ENCODE results near the gene IL10RA.
"Not testable (repeated sequence)": the region's sequence is repeated elsewhere in the genome, so short reads cannot be mapped to it uniquely, and the experiment has no call there.

Gene IL10RA

DNA sequence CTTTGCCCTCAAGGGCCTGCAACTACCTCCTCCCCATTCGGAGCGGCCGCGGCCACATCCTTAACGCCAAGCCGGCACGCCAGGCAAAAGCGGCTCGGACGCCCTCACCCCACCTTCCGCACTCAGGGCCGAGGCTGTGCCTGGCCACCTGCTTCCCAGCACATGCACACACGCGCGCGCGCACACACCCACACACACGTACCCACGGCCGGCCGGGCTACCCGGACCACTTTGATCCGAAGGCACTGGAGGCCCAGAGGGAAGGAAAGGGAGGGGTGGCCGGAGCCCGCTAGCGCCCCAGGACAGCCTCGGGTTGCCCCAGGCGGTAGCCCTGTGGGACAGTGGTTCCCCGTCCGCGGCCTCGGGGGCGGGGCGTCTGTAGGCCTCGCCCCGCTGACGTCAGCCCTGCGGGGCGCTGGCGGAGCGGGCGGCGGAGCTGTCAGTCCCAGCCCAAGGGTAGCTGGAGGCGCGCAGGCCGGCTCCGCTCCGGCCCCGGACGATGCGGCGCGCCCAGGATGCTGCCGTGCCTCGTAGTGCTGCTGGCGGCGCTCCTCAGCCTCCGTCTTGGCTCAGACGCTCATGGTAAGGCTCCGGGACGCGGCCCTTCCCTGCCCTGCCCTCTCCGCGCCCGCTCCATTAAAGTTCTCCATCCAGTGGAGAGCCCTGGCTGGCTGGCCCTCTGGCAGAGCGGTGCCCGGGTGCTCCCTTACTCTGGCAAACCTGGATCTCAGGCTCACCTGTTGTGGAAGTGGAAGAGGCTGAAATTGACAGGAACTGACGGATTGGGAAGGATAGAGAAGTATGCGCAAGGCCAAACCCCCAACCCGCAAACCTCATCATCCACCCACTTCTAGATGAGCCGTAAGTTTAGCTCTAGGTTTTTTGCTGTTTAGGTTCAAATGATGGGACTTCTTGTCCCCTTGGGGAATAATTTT is at the start of gene IL10RA:
IL10RA (plus strand) TSS at position 442 of the 935 bp plus-strand sequence; CDS start at position 516, 74 bp downstream.
- DNase-seq: peak; percentile 56

DNA sequence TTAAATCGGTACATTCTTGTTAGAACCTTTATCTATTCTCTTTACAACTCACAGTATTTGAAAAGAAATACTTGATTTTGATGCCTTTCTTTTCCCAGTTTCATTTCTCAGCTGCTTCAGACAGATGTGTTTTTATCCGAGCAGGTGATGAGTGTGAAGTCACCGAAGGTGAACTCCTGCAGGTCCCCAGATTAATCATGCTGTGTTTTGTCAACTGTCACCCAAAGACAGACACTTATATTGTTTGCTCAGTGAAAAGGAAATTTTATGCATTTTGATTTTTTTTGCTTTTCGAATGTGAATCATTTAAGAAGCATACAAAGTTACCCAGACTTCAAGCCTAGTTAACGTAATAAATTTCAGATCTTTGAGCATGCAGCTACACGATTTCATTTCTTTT is 49.2 kb upstream of the IL10RA start:
- DNase-seq: peak; percentile 39

DNA sequence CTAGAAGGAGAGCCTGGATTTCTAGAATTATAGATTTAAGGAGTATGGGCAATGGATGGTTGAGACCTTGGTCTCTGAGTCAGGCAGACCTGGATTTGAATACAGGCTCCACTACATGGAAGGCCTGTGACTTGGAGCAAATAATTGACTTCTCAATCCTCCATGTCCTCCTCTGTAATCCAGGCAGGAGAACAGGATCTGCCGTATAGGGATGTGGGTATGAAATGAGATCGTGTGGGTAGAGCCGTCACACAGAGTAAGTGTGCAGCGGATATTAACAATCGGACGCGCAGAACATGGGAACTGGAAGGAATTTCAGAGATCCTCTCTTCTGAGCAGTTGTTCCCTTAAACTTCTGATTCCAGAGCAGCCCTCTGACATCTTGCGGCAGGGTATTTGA is 45.5 kb upstream of the IL10RA start:
- DNase-seq: no peak

DNA sequence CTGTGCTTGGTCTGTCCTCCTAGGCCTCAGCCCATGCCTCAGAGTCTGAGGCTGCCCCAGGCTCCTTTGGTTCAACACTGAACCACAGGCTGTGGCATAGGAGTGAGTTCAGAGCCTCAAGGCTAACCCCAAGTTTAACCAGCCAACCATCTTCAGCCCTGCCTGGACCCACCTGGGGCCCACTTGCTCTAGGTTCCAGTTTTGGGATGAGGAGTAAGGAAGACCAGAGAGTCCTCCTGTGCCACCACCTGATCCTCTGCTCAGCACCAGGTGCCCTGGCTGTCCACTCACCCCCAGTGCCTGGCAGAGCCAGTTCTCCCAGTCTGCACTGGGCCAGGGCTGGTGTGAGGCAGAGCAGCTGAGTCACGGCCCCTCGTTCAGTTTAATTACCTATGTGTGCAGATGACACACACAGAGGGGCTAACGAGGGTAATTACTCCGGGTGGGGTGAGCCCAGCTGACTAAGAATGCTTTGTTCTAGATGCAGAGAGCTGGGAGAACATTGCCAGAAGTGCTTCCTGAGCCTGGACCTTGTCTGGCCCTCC is 45.0 kb upstream of the IL10RA start:
- no peak for DNase-seq

DNA sequence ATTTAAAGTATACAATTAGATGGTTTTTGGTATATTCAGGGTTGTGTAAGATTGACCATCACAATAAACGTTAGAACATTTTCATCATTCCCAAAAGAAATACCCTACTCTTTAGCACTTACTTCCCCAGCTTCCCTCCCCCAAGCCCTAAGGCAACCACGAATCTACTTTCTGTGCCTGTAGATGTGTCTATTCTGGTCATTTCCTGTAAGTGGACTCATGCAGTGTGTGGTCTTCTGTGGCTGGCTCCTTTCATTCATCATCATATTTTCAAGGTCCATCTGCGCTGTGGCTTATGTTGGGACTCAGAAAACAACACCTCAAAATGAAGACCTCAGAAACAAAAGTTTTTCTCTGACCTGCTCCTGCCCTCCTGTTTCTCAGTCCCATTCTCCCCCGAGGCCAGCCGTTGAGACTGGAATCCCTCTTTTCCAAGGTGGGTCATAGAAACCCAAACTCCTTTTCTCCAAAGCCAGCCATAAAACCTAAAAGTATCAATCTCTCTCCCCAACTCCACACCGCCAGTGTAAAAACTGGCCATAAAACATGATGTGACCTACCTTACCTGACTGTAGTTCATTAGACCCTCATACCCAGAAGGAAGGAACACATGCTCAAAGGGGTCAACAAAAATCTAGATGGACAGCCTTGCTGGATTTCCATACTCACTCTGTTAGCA is 44.1 kb upstream of the IL10RA start:
- no peak for DNase-seq

DNA sequence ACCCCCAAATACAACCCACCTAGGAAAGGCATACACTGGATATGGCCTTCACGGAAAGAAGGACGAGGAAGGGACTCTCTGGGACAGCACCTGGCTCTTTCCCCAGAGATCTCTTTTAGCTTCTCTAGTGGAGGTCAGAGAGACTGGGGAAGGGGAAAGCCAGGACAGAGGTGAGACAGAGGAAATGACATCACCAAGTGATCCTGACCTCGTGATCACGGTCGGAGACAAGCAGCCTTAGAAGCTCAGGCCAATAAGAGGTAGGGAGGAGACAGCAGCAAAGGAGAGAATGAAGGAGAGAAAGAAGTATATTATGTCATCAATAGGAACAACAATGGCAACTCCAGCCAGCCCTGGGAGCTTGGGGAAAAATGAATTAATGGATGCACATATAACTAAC is 41.6 kb upstream of the IL10RA start:
- no peak for DNase-seq

DNA sequence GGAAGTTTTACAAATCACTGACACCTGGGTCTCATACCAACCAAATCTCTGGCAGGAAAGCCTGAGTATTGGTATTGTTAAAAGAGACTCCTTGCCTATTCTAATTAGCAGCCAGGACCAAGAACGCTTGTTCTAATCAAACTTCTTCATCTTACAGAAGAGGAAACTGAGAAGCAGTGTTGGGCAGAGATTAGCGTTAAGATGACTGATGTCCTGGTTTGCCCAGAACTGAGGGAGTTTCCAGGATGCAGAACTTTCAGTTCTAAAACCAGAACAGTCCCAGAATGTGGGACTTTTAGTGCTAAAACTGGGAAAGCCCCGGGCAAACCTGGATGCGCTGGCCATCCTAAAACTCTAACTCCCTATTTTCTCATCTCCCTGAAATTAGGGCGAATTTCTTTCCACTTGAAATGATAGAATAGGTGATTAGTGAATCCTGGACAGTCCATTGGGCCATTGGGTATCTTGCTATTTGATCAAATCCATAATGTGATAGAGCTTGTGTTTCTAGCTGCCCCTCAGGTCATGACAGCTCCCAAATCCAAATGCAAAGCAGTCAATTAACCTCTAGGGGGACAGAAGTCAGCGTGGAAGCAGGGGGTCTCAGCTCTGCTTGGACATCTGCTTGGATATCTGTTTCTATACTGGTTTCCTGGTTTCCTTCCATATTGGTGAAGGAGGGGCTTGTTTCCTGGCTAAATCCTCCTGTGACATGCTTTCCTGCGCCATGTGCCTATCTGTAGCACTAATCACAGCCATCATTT is 41.0 kb upstream of the IL10RA start:
- no peak for DNase-seq

DNA sequence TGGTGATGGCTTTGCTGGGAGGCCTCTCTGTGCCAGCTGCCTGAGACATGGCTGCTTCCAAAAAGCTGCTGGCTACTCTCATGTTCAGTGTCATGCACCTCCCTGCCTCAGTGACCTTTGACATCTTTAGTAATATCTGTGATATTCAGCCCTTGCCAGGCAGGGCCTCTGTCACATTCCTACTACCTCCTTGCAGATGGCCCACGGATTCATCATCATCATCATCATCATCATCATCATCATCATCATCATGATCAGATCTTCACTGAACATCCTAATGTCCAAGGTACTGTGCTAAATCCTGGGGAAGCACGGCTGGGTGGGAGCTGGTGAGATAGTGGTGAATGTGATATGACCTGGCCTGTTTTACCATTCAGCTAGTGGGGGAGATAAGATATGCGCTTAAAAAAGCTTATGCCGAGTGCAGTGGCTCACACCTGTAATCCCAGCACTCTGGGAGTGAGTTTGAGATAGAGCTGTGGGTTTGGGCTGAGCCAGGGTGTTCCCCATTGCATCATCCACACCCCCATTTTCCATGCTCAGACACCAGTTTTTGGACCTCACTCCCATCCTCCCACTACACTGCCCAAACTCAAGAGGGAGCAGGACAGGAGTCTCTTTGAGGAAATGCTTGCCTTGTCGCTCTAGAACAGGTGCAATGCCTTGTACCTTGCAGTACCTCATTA is 39.9 kb upstream of the IL10RA start:
- DNase-seq: no peak

DNA sequence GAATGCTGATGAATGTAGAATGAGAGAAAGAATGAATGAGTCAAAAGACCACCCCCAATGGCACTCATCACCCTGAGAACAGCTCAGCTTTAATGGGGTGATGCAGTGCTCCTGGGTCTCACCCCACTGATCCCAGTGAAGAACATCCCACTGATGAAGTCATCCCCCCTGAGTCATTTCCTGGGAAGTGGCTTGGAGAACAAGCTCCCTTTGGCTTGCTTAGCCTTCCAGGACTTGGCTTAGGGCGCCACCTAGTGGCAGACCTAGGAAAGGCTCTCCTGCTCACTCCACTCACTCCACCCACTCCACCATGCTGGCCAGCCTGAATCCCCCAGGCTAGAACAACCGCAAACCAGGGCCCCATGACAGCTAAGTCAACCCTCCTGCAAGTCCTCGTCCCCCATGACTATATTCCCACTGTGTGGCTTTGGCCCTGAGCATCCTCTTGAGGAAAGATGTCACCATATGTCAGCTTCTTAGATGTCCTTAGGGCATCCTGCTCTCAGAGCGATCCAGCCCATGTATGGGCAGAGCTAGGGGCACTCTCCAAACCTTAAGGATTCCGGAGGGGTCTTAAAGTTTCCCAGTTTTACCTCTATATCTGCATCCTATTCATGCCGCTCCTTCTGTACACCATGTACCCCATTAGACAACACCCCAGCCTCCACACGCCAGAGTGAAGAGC is 39.2 kb upstream of the IL10RA start:
- peak; percentile 68 for DNase-seq

DNA sequence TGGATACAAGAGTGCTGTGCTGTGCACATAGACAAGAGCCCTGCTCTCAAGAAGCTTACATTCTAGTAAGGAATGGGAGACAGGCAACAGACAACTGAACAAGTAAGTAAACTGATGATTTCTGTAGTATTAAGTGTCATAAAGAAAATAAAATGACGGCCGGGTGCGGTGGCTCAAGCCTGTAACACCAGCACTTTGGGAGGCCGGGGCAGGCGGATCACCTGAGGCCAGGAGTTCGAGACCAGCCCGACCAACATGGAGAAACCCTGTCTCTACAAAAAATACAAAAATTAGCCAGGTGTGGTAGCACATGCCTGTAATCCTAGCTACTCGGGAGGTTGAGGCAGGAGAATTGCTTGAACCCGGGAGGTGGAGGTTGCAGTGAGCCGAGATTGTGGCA is 38.4 kb upstream of the IL10RA start:
- not testable (repeated sequence) for DNase-seq

DNA sequence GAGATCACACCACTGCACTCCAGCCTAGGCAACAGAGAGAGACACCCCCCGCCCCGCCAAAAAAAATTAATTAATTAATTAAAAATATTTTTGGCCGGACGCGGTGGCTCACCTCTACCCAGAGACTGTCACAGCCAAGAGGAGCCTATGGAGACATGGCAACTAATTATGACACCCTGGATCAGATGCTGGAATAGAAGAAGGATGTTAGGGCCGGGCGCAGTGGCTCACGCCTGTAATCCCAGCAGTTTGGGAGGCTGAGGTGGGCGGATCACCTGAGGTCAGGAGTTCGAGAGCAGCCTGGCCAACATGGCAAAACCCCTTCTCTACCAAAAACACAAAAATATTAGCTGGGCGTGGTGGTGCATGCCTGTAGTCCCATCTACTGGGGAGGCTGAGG is 37.7 kb upstream of the IL10RA start:
- not testable (repeated sequence) for DNase-seq

DNA sequence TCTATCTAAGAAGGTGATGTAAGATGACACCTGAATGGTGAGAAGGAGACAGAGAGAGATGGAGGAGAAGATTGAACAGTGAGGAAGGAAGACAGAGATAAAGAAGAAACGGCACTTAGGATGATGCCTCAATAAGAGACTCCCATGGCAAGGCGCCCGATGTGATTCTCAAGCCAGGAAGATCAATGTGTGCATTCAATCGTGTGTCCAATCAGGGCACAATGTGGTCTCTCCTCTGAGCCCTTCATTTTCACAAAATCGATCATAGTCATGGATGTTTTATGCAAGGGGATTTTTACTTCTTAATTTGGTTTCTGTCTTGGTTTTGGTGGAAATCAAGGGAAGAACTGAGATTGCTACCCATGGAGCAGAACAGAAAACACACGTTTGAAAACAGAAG is 37.1 kb upstream of the IL10RA start:
- no peak for DNase-seq

DNA sequence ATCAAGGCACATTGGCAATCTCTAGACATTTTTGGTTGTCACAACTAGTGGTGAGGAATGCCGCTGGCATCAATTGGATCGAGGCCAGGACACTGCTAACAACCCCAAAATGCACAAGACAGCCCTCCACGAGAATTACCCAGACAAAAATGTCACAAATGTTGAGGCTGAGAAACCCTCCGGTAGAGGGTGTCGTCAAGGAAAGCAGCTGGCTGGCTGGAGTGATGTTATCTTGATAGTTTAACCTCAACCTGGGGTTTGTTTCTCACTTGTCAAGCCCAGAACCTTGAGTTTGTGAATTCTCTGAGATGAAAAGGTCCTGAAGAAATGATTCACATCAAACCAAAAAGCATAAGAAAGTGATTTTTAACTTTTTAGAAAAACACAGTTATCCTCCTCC is 35.9 kb upstream of the IL10RA start:
- no peak for DNase-seq

DNA sequence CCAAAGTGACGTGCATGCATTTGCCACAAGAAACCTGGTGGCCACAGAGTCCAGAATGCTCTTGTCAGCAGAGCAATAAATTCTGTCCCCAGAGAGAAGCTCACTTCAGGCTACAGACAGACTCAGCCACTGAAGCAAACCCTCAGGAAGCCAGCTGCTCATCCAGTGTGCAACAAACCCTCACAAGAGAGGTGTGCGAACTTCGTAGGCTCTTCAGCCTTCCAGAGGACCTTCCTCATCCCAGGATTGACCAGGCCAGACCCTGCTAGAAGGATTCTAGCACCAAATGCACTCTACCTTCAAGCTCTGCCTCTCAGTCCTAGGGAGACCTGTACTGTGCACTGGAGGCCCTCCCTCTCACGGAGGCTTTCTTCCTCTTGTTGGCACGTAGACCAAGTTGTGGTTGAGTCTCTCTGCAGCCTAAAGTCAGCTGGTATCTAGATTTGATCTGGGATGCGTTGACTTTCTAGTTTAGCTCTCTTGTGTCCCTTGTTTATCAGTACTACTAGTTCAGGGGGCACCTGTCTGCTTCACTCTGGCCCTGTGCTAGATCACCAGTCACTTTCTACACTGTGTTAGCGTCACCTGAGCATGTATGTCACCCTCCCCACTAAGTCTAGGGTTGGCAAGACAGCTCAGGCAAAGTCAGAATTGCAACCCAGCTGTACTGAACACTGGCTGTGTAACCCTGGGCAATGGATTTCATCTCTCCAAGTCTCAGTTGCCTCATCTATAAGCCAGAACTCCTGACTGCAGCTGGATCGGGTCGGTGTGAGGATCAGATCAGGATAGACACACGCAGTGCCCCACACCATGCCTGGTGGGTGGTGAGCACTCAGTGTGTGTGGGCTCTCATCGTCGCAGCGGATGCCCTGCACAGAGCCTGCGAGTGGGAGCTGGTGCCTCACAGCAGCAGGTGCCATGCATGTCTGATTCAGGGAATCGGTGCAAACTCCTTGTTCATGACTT is 34.9 kb upstream of the IL10RA start:
- DNase-seq: no peak

DNA sequence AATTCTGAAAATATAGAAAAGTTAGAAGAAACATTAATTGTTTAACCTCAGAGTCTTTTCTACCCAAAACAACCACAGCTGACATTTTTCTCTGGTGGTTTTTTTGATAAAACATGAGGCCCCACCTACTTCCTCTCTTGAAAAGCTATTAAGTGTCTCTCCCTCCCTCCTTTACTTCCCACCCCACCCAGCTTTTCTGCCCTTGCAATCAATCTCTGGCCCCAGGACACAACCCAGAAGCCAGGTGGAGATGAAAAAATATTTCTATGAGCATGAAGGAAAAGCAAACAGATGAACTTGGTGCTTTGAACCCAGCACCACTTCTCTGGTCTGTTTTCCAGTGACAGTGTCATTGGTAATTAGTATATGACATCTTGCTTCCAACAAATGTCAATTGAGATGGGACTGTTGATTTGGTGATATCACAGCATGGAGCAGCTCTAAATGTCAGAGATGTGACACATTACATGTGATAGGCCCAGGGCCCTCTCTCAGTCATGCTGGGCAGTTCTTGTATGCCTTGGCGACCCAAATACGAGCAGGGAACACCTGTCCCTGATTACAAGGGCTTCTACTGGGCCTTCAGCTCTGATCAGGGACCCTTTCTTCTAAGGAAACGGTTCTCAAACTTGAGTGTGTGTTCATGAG is 33.0 kb upstream of the IL10RA start:
- DNase-seq: no peak

DNA sequence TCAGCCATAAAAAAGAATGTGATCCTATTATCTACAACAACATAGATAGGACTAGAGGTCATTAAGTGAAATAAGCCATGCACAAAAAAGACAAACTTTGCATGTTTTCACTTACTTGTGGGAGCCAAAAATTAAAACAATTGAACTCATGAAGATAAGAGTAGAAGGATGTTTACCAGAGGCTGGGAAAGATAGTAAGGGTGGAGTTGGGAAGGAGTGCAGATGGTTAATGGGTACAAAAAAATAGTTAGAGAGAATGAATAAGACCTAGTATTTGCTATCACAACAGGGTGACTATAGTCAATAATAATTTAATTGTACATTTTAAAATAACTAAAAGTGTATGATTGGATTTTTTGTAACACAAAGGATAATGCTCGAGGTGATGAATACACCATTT is 27.2 kb upstream of the IL10RA start:
- DNase-seq: no peak

DNA sequence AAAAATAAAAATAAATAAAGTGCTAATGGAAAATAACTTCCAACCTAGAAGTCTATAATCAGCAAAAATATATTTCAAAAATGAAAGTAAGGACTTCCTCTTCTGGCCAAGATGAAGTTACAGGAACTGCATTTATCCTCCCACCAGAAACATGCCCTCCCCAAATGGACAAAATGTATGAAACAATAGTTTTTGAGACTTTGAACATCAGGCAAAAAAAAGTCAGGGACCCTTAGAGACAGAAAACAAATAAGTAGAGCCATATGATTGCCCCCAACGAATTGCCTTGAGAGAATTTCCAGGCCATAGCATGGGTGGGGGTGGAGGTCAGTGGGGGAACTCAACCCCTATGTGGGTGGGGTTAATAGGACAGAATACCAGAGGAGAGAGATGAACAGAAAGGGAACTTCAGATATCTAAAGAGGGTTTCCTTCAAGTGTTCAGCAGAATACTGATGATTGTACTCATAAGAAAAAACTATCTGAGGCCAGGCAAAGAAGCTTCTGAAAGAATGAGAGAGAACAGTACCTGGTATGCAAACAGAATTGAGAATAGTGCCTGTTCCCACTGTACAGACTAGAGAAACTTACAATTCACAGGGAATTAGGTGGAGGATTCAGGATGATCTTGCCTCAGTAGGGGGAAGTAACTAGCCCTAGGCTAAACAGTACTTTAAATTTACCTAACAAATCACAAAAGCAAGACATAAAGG is 26.6 kb upstream of the IL10RA start:
- DNase-seq: no peak

DNA sequence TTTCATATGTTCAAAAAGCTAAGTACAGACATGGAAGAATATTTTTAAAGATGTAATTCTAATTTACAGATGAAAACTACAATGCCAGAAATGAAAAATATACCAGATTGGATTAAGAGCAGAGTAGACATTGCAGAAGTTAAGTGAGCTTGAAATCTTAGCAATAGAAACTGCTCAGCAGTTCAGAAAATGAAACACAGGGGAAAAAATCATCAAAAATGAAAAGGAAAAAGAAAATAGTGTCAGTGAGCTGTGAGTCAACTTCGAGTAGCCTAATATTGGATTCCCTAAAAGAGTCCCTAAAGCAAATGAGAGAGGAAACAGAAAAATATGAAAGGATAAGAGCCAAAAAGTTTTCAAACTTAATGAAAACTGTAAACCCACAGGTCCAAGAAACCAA is 25.8 kb upstream of the IL10RA start:
- no peak for DNase-seq

DNA sequence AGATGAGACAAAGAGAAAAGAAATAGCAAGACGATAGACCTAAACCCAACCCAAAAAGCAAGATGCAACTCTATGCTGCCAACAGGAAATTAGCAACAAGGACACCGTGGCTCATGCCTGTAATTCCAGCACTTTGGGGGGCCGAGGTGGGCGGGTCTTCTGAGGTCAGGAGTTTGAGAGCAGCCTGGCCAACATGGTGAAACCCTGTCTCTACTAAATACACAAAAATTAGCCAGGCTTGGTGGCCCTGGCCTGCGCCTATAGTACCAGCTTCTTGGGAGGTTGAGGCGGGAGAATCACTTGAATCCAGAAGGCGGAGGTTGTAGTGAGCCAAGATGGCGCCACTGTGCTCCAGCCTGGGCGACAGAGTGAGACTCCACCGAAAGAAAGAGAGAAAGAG is 24.3 kb upstream of the IL10RA start:
- DNase-seq: no peak

DNA sequence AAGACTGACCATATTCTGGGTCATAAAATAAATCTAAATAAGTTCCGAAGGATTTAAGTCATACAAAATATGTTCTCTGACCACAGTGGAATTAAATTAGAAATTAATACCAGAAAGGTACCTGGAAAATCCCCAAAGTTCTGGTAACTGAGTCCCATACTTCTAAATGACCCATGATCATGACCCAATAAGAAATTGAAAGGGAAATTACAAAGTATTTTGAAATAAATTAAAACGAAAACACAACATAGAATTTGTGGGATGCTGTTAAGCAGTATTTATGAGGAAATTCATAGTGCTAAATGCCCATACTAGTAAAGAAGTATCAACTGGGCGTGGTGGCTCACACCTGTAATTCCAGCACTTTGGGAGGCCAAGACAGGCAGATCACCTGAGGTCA is 23.4 kb upstream of the IL10RA start:
- no peak for DNase-seq
